Measurements from ENCODE around the gene TLCD3B.

TLCD3B gene

DNA sequence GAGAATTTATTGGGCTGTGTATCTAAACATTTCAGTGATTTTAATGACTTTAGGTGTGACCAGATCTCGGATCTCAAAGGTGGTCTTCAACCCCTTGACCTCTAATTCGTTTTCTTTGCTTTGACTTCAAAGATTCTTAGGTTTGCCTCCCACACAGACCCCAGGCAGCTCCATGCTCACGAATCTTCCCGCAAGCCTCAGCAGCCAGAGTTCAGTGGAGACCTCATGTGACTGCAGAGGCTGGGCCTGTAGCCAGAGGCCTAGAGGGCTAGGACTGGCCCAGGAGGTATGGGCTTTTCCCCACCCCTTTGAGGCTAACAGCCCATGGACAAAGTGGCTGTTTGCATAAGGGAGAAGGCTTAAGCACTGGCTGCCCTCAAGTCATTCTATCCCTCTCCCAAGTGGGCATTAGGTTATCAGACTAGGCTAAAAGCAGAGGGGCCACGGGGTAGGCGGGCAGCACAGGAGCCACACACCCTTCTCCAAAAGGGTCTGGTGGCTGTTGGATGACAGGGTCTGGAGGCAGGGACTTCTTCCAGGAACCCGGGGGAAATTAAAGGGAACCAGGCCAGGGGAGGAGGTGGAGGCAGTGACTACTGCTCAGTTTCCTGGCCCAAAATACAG, 38.6 kb downstream of the TLCD3B start:
- Histone ChIP-seq H2AFZ (no peak overlapping the region), H3K4me1 (peaks cover 10% of the 10 kb centered on the region), H3K27ac (no peak overlapping the region), H3K79me2 (peaks cover 5% of the 10 kb centered on the region), H3K9ac (no peak overlapping the region), H3K9me3 (ENCODE audit: control insufficient read depth, low read length) (no peaks in the 10 kb centered on the region), H3K4me3 (ENCODE audit: low read depth, low read length) (no peak overlapping the region), H3K4me2 (ENCODE audit: low read length) (no peak overlapping the region), H3K36me3 (ENCODE audit: control insufficient read depth, insufficient read depth, low read length) (no peaks in the 10 kb centered on the region), H3K27me3 (ENCODE audit: control insufficient read depth, insufficient read depth, low read length) (no peaks in the 10 kb centered on the region)
- TF ChIP-seq, protein P1, sequence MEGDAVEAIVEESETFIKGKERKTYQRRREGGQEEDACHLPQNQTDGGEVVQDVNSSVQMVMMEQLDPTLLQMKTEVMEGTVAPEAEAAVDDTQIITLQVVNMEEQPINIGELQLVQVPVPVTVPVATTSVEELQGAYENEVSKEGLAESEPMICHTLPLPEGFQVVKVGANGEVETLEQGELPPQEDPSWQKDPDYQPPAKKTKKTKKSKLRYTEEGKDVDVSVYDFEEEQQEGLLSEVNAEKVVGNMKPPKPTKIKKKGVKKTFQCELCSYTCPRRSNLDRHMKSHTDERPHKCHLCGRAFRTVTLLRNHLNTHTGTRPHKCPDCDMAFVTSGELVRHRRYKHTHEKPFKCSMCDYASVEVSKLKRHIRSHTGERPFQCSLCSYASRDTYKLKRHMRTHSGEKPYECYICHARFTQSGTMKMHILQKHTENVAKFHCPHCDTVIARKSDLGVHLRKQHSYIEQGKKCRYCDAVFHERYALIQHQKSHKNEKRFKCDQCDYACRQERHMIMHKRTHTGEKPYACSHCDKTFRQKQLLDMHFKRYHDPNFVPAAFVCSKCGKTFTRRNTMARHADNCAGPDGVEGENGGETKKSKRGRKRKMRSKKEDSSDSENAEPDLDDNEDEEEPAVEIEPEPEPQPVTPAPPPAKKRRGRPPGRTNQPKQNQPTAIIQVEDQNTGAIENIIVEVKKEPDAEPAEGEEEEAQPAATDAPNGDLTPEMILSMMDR (IDR thresholded peaks at IDR 0.05): no peak

DNA sequence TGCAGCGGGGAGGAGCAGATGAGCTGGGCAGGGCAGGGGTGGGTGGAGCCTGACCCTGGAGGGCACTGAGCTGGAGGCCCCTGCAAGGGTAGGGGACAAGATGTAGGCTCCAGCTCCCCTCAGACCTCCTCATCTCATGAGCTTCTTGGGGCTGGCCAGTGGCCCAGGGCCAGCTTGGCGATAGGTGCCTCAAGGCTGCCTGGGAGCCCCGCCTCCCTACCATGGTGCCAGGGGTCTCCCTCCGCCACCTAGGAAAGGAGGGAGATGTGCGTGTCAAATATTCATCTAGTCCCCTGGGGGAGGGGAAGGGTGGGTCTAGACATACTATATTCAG, 39.5 kb downstream of the TLCD3B start:
- Histone ChIP-seq H3K9ac (no peak overlapping the region), H3K4me1 (peaks cover 6% of the 10 kb centered on the region), H3K27me3 (ENCODE audit: control insufficient read depth, insufficient read depth, low read length) (no peaks in the 10 kb centered on the region), H3K9me3 (ENCODE audit: control insufficient read depth, low read length) (no peaks in the 10 kb centered on the region), H3K36me3 (ENCODE audit: control insufficient read depth, insufficient read depth, low read length) (no peaks in the 10 kb centered on the region), H3K79me2 (no peaks in the 10 kb centered on the region), H2AFZ (no peak overlapping the region), H3K27ac (no peak overlapping the region), H3K4me2 (ENCODE audit: low read length) (no peak overlapping the region), H3K4me3 (ENCODE audit: low read depth, low read length) (no peak overlapping the region)
- TF ChIP-seq, protein P1 (IDR thresholded peaks at IDR 0.05): no peak

DNA sequence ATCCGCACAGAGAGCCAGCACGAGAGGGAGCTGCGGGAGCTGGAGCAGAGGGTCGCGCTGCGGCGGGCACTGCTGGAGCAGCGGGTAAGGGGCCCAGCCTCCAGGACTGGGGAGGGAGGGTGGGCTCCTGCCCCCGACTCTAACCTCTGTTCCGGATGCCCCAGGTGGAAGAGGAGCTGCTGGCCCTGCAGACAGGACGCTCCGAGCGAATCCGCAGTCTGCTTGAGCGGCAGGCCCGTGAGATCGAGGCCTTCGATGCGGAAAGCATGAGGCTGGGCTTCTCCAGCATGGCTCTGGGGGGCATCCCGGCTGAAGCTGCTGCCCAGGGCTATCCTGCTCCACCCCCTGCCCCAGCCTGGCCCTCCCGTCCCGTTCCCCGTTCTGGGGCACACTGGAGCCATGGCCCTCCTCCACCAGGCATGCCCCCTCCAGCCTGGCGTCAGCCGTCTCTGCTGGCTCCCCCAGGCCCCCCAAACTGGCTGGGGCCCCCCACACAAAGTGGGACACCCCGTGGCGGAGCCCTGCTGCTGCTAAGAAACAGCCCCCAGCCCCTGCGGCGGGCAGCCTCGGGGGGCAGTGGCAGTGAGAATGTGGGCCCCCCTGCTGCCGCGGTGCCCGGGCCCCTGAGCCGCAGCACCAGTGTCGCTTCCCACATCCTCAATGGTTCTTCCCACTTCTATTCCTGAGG, 40.0 kb downstream of the TLCD3B start:
- no peaks in the 10 kb centered on the region for H3K36me3 ChIP-seq (ENCODE audit: control insufficient read depth, insufficient read depth, low read length)
- H3K4me1 ChIP-seq: peaks cover 6% of the 10 kb centered on the region
- TF ChIP-seq, protein P1 (IDR thresholded peaks at IDR 0.05): no peak
- H3K9ac ChIP-seq: no peak overlapping the region
- H3K9me3 ChIP-seq (ENCODE audit: control insufficient read depth, low read length): no peaks in the 10 kb centered on the region
- no peak overlapping the region for H3K4me3 ChIP-seq (ENCODE audit: low read depth, low read length)
- H3K4me2 ChIP-seq (ENCODE audit: low read length): no peak overlapping the region
- no peak overlapping the region for H2AFZ ChIP-seq
- no peak overlapping the region for H3K27ac ChIP-seq
- H3K79me2 ChIP-seq: no peaks in the 10 kb centered on the region
- H3K27me3 ChIP-seq (ENCODE audit: control insufficient read depth, insufficient read depth, low read length): no peaks in the 10 kb centered on the region

DNA sequence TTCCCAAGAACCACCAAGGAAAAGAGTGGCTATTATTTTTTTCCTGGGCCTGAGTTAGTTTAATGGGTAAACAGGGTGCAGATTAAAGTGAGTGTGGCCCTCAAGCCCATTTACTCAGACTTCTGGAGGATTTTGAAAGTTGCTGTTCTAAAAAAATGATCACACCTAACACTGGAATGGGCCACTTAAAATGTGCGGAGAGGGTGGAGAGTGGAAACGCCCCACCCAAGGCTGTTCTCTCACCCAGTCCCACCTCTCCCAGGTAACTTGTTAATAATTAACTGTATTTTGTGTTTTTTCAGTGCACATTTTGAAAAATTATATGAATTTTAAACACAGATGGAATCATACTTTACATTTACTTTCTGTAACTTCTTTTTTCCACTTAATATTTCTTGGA, 41.0 kb downstream of the TLCD3B start:
- Histone ChIP-seq H3K9me3 (ENCODE audit: control insufficient read depth, low read length) (no peaks in the 10 kb centered on the region), H2AFZ (no peak overlapping the region), H3K4me3 (ENCODE audit: low read depth, low read length) (no peak overlapping the region), H3K36me3 (ENCODE audit: control insufficient read depth, insufficient read depth, low read length) (no peaks in the 10 kb centered on the region), H3K4me1 (peaks cover 6% of the 10 kb centered on the region), H3K27ac (no peak overlapping the region), H3K4me2 (ENCODE audit: low read length) (no peak overlapping the region), H3K27me3 (ENCODE audit: control insufficient read depth, insufficient read depth, low read length) (no peaks in the 10 kb centered on the region), H3K9ac (no peak overlapping the region), H3K79me2 (no peaks in the 10 kb centered on the region)
- TF ChIP-seq, protein P1 (IDR thresholded peaks at IDR 0.05): no peak

Measured in parathyroid adenoma (tissue), 2 donors.